OCI-LY1 (cell line): Measurements from ENCODE around the gene MICOS13.

Experiments used
- H2AFZ ChIP-seq: fragments of 200-600 bp; sonication (generic), shearing (Covaris generic); 2 replicates; pipeline ENCODE4 v1.6.0; 2014; ENCODE audit warnings: antibody characterized with exemption, mild to moderate bottlenecking, low read length
- H3F3A ChIP-seq: fragments of 200-600 bp; sonication (generic), shearing (Covaris generic); 2 replicates; pipeline ENCODE4 v1.6.0; 2014; ENCODE audit warnings: mild to moderate bottlenecking, antibody characterized with exemption, low read length, moderate library complexity; ENCODE audit not compliant: insufficient read depth
- H3K27ac ChIP-seq: fragments of 200-600 bp; sonication (generic); 2 replicates; pipeline ENCODE4 v1.5.1; 2014; ENCODE audit warnings: low read length, mixed run types, mild to moderate bottlenecking, low read depth; ENCODE audit not compliant: poor library complexity, severe bottlenecking
- H3K27me3 ChIP-seq: fragments of 200-600 bp; sonication (generic); 2 replicates; pipeline ENCODE4 v1.6.0; 2014; ENCODE audit warnings: antibody characterized with exemption, mild to moderate bottlenecking, low read length, moderate library complexity; ENCODE audit not compliant: insufficient read depth
- H3K36me3 ChIP-seq: fragments of 200-600 bp; sonication (generic); 2 replicates; pipeline ENCODE4 v1.6.1; 2014; ENCODE audit warnings: mild to moderate bottlenecking, antibody characterized with exemption, low read length, moderate library complexity, mixed read lengths; ENCODE audit not compliant: insufficient read depth
- H3K4me1 ChIP-seq: fragments of 200-600 bp; sonication (generic); 2 replicates; pipeline ENCODE4 v1.5.1; 2014; ENCODE audit warnings: mild to moderate bottlenecking, low read length, moderate library complexity; ENCODE audit not compliant: insufficient read depth, severe bottlenecking
- H3K4me2 ChIP-seq: fragments of 200-600 bp; sonication (generic), shearing (Covaris generic); 2 replicates; pipeline ENCODE4 v1.6.1; 2014; ENCODE audit warnings: low read length
- H3K4me3 ChIP-seq: fragments of 200-600 bp; sonication (generic); 2 replicates; pipeline ENCODE4 v1.5.1; 2014; ENCODE audit warnings: low read length, low read depth, mild to moderate bottlenecking, mixed read lengths; ENCODE audit not compliant: poor library complexity, severe bottlenecking
- H3K79me2 ChIP-seq: fragments of 200-600 bp; shearing (Covaris generic); 2 replicates; pipeline ENCODE4 v1.6.1; 2016; ENCODE audit warnings: mixed run types, low read length, mixed read lengths; ENCODE audit not compliant: insufficient read depth
- H3K9ac ChIP-seq: fragments of 200-600 bp; sonication (generic), shearing (Covaris generic); 2 replicates; pipeline ENCODE4 v1.6.1; 2014; ENCODE audit warnings: mild to moderate bottlenecking, low read length, mixed read lengths
- H3K9me2 ChIP-seq: fragments of 200-600 bp; sonication (generic), shearing (Covaris generic); 2 replicates; pipeline ENCODE4 v1.6.1; 2014; ENCODE audit warnings: low read depth, mild to moderate bottlenecking, low read length, mixed read lengths
- H3K9me3 ChIP-seq: fragments of 200-600 bp; shearing (Covaris generic); 2 replicates; pipeline ENCODE4 v1.6.1; 2014; ENCODE audit warnings: low read length, mixed read lengths
- H4K20me1 ChIP-seq: fragments of 200-600 bp; sonication (generic), shearing (Covaris generic); 2 replicates; pipeline ENCODE4 v1.6.0; 2016; ENCODE audit warnings: mild to moderate bottlenecking, low read length; ENCODE audit not compliant: insufficient read depth
- EZH2 ChIP-seq: fragments of 200-600 bp; sonication (generic), shearing (Covaris generic); IDR thresholded peaks from 2 replicates; pipeline ENCODE4 v1.8.0; 2017; ENCODE audit warnings: borderline replicate concordance, mixed run types, mild to moderate bottlenecking, antibody characterized with exemption, low read length, moderate library complexity, mixed read lengths
- TF ChIP-seq, protein P1 (sequence below): fragments of 200-600 bp; sonication (generic), shearing (Covaris generic); IDR thresholded peaks from 2 replicates; pipeline ENCODE4 v1.5.1; 2017; ENCODE audit warnings: mild to moderate bottlenecking, antibody characterized with exemption, low read length, moderate library complexity, mixed read lengths

MICOS13 gene

DNA sequence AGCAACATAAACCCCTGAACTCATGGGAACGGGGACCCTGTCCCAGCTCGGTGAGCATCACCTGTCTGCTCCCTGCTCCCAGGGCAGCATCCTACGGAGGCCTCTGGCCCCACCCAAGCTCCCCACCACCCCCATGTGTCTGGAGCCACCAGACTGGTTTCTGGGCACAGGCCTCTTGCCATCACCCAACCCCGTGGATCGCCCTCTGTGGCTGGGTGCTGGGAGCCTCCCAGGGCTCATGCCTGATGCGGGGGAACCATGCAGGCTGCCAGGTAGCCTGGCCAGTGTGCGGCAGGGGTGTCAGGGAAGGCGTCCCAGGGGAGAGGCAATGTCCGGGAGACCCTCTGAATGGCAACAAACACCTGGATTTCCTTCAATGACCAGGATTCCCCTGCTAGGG is 2.7 kb downstream of the MICOS13 start:
- H3K36me3 ChIP-seq: peaks cover 13% of the 10 kb centered on the region
- peaks cover 14% of the 10 kb centered on the region for H3K4me1 ChIP-seq
- no peak overlapping the region for H3K9ac ChIP-seq
- H3K79me2 ChIP-seq: no peaks in the 10 kb centered on the region
- H3K27ac ChIP-seq: no peak overlapping the region
- H3F3A ChIP-seq: no peaks in the 10 kb centered on the region
- TF ChIP-seq EZH2: no peak
- TF ChIP-seq, protein P1, sequence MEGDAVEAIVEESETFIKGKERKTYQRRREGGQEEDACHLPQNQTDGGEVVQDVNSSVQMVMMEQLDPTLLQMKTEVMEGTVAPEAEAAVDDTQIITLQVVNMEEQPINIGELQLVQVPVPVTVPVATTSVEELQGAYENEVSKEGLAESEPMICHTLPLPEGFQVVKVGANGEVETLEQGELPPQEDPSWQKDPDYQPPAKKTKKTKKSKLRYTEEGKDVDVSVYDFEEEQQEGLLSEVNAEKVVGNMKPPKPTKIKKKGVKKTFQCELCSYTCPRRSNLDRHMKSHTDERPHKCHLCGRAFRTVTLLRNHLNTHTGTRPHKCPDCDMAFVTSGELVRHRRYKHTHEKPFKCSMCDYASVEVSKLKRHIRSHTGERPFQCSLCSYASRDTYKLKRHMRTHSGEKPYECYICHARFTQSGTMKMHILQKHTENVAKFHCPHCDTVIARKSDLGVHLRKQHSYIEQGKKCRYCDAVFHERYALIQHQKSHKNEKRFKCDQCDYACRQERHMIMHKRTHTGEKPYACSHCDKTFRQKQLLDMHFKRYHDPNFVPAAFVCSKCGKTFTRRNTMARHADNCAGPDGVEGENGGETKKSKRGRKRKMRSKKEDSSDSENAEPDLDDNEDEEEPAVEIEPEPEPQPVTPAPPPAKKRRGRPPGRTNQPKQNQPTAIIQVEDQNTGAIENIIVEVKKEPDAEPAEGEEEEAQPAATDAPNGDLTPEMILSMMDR: no peak
- no peaks in the 10 kb centered on the region for H4K20me1 ChIP-seq
- no peak overlapping the region for H2AFZ ChIP-seq
- no peaks in the 10 kb centered on the region for H3K9me3 ChIP-seq
- no peaks in the 10 kb centered on the region for H3K27me3 ChIP-seq
- H3K4me3 ChIP-seq: no peak overlapping the region
- no peak overlapping the region for H3K4me2 ChIP-seq
- no peaks in the 10 kb centered on the region for H3K9me2 ChIP-seq

DNA sequence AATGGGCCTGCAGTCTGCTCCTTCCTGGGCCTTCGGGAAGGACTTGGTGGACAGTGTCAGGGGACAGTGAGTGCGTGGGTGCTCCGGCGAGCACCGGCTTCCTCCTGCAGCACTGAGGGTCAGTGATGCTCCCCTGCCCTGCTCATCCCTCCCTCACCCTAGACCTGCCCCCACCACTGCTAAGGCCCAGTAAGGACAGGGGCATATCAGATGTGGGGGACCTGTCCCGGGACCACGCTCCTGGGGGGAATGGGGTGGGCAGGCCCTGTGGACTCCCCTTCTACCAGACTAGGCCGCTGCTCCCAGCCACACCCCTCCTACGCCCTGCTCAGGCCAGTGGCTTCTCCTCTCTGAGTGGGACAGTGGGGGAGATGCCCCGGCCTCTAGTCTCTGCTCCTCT is 3.2 kb downstream of the MICOS13 start:
- H3F3A ChIP-seq: no peaks in the 10 kb centered on the region
- H3K4me3 ChIP-seq: no peak overlapping the region
- no peak overlapping the region for H3K9ac ChIP-seq
- H3K27ac ChIP-seq: no peak overlapping the region
- no peaks in the 10 kb centered on the region for H4K20me1 ChIP-seq
- H3K27me3 ChIP-seq: no peaks in the 10 kb centered on the region
- no peak overlapping the region for H2AFZ ChIP-seq
- peaks cover 14% of the 10 kb centered on the region for H3K4me1 ChIP-seq
- H3K36me3 ChIP-seq: peaks cover 15% of the 10 kb centered on the region
- H3K9me2 ChIP-seq: no peaks in the 10 kb centered on the region
- TF ChIP-seq EZH2: no peak
- TF ChIP-seq, protein P1: no peak
- H3K4me2 ChIP-seq: no peak overlapping the region
- H3K9me3 ChIP-seq: no peaks in the 10 kb centered on the region
- no peaks in the 10 kb centered on the region for H3K79me2 ChIP-seq

DNA sequence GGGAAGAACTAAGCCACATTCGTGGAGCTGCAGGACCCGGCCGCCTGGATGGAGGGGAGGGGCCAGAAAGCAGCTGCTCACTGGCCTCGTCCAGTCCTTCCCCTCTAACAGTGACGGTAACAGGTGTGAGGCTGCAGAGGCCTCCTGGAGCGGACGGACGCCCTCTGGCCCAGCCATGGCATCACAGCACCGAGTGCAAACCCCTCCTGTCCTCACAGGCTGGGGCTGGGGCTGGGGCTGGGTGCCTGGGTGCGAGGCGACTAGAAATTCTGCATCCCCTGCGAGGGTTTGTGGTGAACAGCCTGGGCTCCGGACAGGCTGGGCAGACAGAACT is 3.6 kb downstream of the MICOS13 start:
- Histone ChIP-seq H3K9me3 (no peaks in the 10 kb centered on the region), H3K36me3 (peaks cover 19% of the 10 kb centered on the region), H3K27me3 (no peaks in the 10 kb centered on the region), H3K4me2 (no peak overlapping the region), H3K4me1 (peaks cover 14% of the 10 kb centered on the region), H3F3A (no peaks in the 10 kb centered on the region), H3K27ac (no peak overlapping the region), H3K9ac (no peak overlapping the region), H3K4me3 (no peak overlapping the region), H3K9me2 (no peaks in the 10 kb centered on the region), H4K20me1 (no peaks in the 10 kb centered on the region), H3K79me2 (no peaks in the 10 kb centered on the region), H2AFZ (no peak overlapping the region)
- TF ChIP-seq EZH2: no peak
- TF ChIP-seq, protein P1: no peak
